HCT116 (cell line): ENCODE results near the gene MOV10L1. TPM values are rescaled to one million over a fixed set of nuclear protein-coding genes. Genes with fewer than 3 reads are reported as not detected.

Experiments
- ATAC-seq: fragments of 200-7000 bp; cut with Tn5 transposase; 2 replicates; pipeline ENCODE4 v1.9.1; 2020; ENCODE audit warnings: mild to moderate bottlenecking, moderate library complexity
- BruUV-seq: library from RNA; stranded (reverse); fragments of 400-500 nt; replicated peaks from 2 replicates; lab custom pipeline; 2021; lab: Mats Ljungman, UMichigan
- CTCF ChIA-PET: fragments of 300-600 bp; sonication (Branson Sonifier 250); formaldehyde crosslinking; loops from one replicate; lab custom pipeline; 2021; ENCODE audit warnings: antibody characterized with exemption; lab: Charles Lee
- POLR2A ChIA-PET: fragments of 300-600, 350-600 bp; sonication (Branson Sonifier 250); formaldehyde crosslinking; loops from one replicate; lab custom pipeline; 2021; ENCODE audit warnings: antibody characterized with exemption; lab: Charles Lee
- RAD21 ChIA-PET, 2 experiments: fragments of 300-600 bp; sonication (Branson Sonifier 250); formaldehyde crosslinking; loops; one replicate each; lab custom pipeline; 2023; ENCODE audit warnings: low total read pairs in 2 of 2; ENCODE audit not compliant: uncharacterized antibody in 2 of 2, unreplicated experiment in 2 of 2, low non-redundant PET in 1 of 2; lab: Charles Lee
- DNase-seq: peaks from one replicate; pipeline ENCODE4 v3.0.0-alpha.2; 2010; ENCODE audit warnings: low read depth, low spot score
- H2AFZ ChIP-seq: fragments of 200-600 bp; shearing (Covaris generic), sonication (generic); 2 replicates; pipeline ENCODE4 v1.6.1; 2017; ENCODE audit warnings: low read depth, mixed run types, mixed read lengths, antibody characterized with exemption, low read length; ENCODE audit not compliant: poor library complexity, severe bottlenecking
- H3K27ac ChIP-seq: 2 replicates; pipeline ENCODE4 v1.5.1; 2012; ENCODE audit warnings: low read depth, low read length
- H3K27me3 ChIP-seq: fragments of 200-600 bp; sonication (generic); 2 replicates; pipeline ENCODE4 v1.6.1; 2016; ENCODE audit warnings: mixed run types, low read length, mixed read lengths; ENCODE audit not compliant: insufficient read depth
- H3K36me3 ChIP-seq, 2 experiments: fragments of 200-500 bp in 1 of 2; fragments of 200-600 bp in 1 of 2; sonication (Bioruptor generic) in 1 of 2; sonication (generic) in 1 of 2; 2 replicates each; pipeline versions ENCODE4 v1.5.1 to v1.6.1; 2014 to 2016; ENCODE audit warnings: low read length in 2 of 2, inconsistent platforms in 1 of 2, mixed read lengths in 1 of 2, mixed run types in 1 of 2; ENCODE audit not compliant: insufficient read depth in 2 of 2, control insufficient read depth in 1 of 2
- H3K4me1 ChIP-seq, 2 experiments: fragments of 200-600 bp in 1 of 2; sonication (generic) in 1 of 2; 2 replicates each; pipeline versions ENCODE4 v1.5.1 to v1.6.1; 2012 to 2017; ENCODE audit warnings: low read length in 2 of 2, inconsistent platforms in 1 of 2, mild to moderate bottlenecking in 1 of 2, mixed read lengths in 1 of 2, mixed run types in 1 of 2, moderate library complexity in 1 of 2; ENCODE audit not compliant: insufficient read depth in 2 of 2, control insufficient read depth in 1 of 2
- H3K4me2 ChIP-seq: fragments of 200-600 bp; sonication (generic); 2 replicates; pipeline ENCODE4 v1.6.1; 2017; ENCODE audit warnings: mixed run types, low read length, mixed read lengths
- H3K4me3 ChIP-seq, 2 experiments: fragments of 200-600 bp in 1 of 2; sonication (generic) in 1 of 2; replicated peaks in 1 of 2; 2 replicates each; pipeline ENCODE4 v1.5.1; 2011 to 2016; ENCODE audit warnings: low read length in 2 of 2, control low read depth in 1 of 2, low read depth in 1 of 2, mild to moderate bottlenecking in 1 of 2, mixed read lengths in 1 of 2, mixed run types in 1 of 2
- H3K79me2 ChIP-seq: fragments of 200-600 bp; sonication (generic); 2 replicates; pipeline ENCODE4 v1.6.1; 2017; ENCODE audit warnings: mild to moderate bottlenecking, mixed run types, low read length, moderate library complexity, mixed read lengths; ENCODE audit not compliant: insufficient read depth
- H3K9ac ChIP-seq: fragments of 200-600 bp; sonication (generic); 2 replicates; pipeline ENCODE4 v1.6.1; 2016; ENCODE audit warnings: low read length, mixed read lengths
- H3K9me2 ChIP-seq: fragments of 200-600 bp; sonication (generic), shearing (Covaris generic); 2 replicates; pipeline ENCODE4 v1.6.1; 2017; ENCODE audit warnings: mixed run types, mild to moderate bottlenecking, moderate library complexity; ENCODE audit not compliant: insufficient read depth
- H3K9me3 ChIP-seq, 2 experiments: fragments of 200-500 bp in 1 of 2; fragments of 200-600 bp in 1 of 2; sonication (Bioruptor generic) in 1 of 2; sonication (generic) in 1 of 2; 2 replicates each; pipeline ENCODE4 v1.6.1; 2014 to 2017; ENCODE audit warnings: low read length in 2 of 2, mixed read lengths in 2 of 2, inconsistent platforms in 1 of 2, low read depth in 1 of 2, mild to moderate bottlenecking in 1 of 2, mixed run types in 1 of 2, moderate library complexity in 1 of 2; ENCODE audit not compliant: control insufficient read depth in 1 of 2, insufficient read depth in 1 of 2
- H4K20me1 ChIP-seq: fragments of 200-600 bp; sonication (generic), shearing (Covaris generic); 2 replicates; pipeline ENCODE4 v1.6.1; 2017; ENCODE audit warnings: mixed run types, mild to moderate bottlenecking, moderate library complexity; ENCODE audit not compliant: insufficient read depth
- EGR1 ChIP-seq: IDR thresholded peaks from 2 replicates; pipeline ENCODE4 v1.6.1; 2012; ENCODE audit warnings: low read depth
- MAX ChIP-seq: IDR thresholded peaks from 2 replicates; pipeline ENCODE4 v1.6.1; 2012
- REST ChIP-seq: IDR thresholded peaks from 2 replicates; pipeline ENCODE4 v1.6.1; 2012; ENCODE audit warnings: low read depth
- SRF ChIP-seq: IDR thresholded peaks from 2 replicates; pipeline ENCODE4 v1.6.1; 2012; ENCODE audit warnings: low read depth
- ZBTB33 ChIP-seq: IDR thresholded peaks from 2 replicates; pipeline ENCODE4 v1.6.1; 2011; ENCODE audit warnings: mild to moderate bottlenecking, low read length, moderate library complexity; ENCODE audit not compliant: insufficient replicate concordance; ENCODE audit errors: extremely low read depth
- intact Hi-C: fragments of 100-400 bp; cut with micrococcal nuclease; formaldehyde crosslinking; loops from 2 replicates; pipeline ENCODE4 v1.10.0; 2022
- total RNA-seq: library from RNA; stranded (reverse); gene quantifications from one replicate; pipeline ENCODE4 v1.2.1, GENCODE V29; 2021; ENCODE audit not compliant: unreplicated experiment

The MOV10L1 gene
- total RNA-seq, 1 experiment from 2014 or later: not detected

GRCh38 chr22:50123119-50123518, 33.3 kb downstream of the MOV10L1 start:
- no peak for ATAC-seq
- no peak overlapping the region for H2AFZ ChIP-seq
- ChIA-PET RAD21 (no interaction called here), POLR2A (no interaction called here), CTCF (no interaction called here)
- no peak overlapping the region for H3K4me2 ChIP-seq
- no peak overlapping the region for H3K27ac ChIP-seq
- H3K9me2 ChIP-seq: no peaks in the 10 kb centered on the region
- intact Hi-C loops: no loop called here
- no peaks in the 10 kb centered on the region for H3K79me2 ChIP-seq
- H3K9ac ChIP-seq: no peak overlapping the region
- no TSS peak for BruUV-seq
- no peaks in the 10 kb centered on the region for H3K36me3 ChIP-seq
- H3K9me3 ChIP-seq: peaks cover 4 to 8% of the 10 kb centered on the region in 2 experiments; a peak in 3 of 4 replicates
- H4K20me1 ChIP-seq: no peaks in the 10 kb centered on the region
- H3K4me3 ChIP-seq: no peak overlapping the region
- peaks cover 0 to 7% of the 10 kb centered on the region in 2 experiments; a peak in 1 of 4 replicates for H3K4me1 ChIP-seq
- TF ChIP-seq MAX (no peak), EGR1 (no peak), REST (no peak), ZBTB33 (no peak), SRF (no peak)
- no peak for DNase-seq
- H3K27me3 ChIP-seq: no peaks in the 10 kb centered on the region
